NCI-H748 (cell line): Measurements from ENCODE around the gene LRRC75B.
"Not testable (repeated sequence)": the region's sequence is repeated elsewhere in the genome, so short reads cannot be mapped to it uniquely, and the experiment has no call there.

ENCODE experiments used
- DNase-seq: peaks from one replicate; lab custom pipeline; 2025; ENCODE audit not compliant: unreplicated experiment; lab: John Stamatoyannopoulos, UW

Gene LRRC75B, protein sequence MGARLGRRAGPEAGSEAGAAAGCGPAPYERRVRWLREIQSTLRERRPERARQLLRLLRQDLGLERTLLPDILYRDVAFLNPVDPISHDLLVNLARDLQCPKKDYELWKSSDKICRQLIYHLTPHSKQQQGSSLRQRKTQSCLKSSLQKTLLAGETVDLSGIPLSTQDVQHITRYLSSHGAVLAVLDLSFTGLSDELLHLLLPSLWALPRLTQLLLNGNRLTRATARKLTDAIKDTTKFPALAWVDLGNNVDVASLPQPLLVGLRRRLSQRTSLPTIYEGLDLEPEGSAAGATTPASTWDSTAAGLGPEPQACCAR

DNA sequence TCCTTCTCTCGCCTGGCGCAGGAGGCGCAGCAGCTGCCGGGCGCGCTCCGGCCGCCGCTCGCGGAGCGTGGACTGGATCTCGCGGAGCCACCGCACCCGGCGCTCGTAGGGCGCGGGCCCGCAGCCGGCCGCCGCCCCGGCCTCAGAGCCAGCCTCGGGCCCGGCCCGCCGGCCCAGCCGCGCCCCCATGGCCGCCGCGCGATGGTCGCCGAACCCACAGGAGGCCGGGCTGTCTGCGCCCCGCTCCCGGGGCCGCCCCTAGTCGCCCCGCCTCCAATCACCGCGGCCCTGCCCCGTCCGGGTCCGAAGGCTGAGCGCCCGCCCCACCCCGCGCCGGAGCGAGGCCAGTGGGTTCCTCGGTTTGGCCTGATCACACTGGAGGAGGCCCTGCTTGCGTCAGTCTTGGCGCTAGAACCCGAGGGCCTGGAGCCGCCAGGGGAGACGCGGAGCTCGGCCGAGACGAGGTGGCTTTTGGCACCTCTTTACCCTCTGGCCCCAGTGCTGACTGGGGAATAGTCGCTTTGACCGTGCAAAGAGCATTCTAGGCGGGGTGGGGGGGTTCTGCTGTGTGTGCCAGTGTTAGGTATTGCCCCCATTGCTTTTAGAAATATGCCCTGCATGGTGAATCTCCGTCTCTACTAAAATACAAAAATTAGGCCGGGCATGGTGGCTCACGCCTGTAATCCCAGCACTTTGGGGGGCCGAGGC, at the start of gene LRRC75B:
Gene LRRC75B, minus strand, starts transcription at position 223 of the 708 bp plus-strand sequence. Its CDS starts 34 bp downstream, at position 189.
- DNase-seq = peak; percentile 77

DNA sequence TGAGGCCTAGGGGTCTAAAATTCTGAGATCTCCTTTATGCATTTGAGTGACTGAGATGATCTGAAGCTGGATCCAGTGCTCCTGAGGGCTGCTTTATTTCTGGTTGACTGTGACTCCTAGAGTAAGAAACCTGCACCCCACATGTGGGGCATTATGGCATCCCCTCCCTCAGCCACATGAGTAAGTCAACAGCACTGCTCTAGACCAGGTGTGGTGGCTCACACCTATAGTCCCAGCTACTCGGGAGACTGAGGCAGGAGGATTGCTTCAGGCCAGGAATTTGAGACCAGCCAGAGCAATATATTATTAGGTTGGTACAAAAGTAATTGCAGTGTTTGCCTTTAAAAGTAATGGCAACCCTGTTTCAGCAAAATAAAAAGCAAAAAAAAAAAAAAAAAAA, 49.4 kb upstream of the LRRC75B start:
- DNase-seq = not testable (repeated sequence)

DNA sequence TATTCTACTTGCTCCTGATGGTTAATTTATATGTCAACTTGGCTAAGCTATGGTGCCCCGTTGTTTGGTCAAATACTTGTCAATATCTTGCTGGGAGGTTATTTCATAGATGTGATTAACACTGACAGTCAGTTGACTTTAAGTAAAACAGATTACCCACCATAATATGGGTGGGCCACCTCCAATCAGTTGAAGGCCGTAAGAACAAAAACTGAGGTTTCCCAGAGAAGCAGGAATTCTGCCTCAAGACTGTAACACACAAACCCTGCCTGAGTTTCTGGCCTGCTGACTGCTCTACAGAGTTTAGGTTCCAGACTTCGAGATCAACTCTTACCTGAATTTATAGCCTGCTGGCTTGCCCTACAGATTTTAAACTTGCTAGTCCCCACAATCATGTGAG, 43.6 kb upstream of the LRRC75B start:
- not testable (repeated sequence) for DNase-seq

DNA sequence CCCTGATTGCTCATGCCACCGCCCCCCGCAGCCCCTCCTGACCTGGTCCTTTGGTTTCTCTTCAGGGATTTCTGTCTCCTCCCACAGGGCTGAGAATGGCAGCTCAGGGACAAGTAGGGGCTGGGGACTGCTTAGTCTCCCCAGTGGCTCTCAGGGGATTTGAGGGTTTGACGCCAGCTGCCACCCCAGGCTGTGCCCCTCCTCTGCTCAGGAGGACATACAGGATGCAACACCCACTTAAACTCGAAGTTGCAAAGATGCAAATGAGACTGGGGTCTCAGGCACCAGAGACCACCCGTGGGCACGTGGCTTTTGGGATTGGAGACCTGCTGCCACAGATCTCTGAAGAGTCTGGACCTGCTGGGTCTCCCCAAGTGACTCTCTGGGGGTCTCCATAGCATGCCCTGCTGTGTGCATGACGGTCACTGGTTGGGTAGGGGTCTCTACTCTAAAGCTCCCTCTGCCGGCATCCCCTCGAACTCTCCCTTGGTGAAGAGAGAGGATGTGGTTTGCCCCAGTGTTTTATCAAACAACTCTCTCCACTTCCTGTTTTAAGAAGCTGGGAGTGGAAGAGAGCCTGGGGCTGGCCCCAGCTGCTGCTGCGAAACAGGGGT, 42.0 kb upstream of the LRRC75B start:
- not testable (repeated sequence) for DNase-seq

DNA sequence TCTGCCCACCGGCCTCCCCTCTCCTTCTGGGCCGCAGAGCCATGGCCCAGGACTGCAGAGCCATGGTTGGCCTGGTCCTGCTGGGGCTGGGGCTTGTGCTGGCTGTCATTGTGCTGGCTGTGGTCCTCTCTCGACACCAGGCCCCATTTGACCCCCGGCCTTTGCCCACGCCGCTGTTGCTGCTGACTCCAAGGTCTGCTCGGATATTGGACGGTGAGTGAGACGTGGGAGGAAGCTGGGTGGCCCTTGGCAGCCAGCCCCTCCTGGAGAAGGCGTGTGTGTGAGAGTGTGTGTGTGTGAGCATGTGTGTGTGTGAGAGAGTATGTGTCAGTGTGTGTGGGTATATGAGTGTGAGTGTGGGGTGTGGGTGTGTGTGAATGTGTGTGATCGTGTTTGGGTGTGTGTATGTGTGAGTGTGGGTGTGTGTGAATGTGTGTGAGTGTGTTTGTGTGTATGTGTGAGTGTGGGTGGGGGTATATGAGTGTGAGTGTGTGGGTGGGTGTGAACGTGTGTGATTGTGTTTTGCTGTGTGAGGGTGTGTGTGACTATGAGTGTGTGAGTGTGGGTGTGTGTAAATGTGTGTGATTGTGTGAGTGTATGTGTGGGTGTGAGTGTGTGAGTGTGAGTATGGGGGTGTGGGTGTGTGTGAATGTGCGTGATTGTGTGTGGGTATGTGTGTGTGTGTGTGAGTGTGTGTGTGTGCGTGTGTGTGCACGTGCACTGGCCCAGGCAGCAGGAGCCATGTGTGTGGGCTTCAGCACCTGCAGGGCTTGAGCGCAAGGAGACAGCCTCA, 40.6 kb upstream of the LRRC75B start:
- DNase-seq = not testable (repeated sequence)

DNA sequence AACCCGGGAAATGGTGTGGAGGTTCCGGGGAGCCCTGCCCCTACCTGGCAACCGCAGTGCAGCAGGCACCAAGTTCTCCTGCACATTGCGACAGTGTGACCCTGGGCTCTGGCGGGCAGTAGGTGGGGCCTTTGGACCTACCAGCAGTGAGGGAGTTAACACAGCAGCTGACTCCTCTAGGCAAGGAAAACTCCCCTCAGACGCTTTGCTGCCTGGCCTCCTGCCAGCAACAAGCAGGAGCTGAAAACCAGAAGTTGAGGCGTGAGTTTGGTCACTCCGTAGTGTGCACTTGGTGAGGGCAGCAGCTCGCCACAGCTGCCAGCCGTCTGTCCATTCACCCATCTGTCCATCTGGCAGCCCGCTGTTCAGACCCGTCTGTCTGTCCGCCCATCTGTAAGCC, 39.8 kb upstream of the LRRC75B start:
- not testable (repeated sequence) for DNase-seq

DNA sequence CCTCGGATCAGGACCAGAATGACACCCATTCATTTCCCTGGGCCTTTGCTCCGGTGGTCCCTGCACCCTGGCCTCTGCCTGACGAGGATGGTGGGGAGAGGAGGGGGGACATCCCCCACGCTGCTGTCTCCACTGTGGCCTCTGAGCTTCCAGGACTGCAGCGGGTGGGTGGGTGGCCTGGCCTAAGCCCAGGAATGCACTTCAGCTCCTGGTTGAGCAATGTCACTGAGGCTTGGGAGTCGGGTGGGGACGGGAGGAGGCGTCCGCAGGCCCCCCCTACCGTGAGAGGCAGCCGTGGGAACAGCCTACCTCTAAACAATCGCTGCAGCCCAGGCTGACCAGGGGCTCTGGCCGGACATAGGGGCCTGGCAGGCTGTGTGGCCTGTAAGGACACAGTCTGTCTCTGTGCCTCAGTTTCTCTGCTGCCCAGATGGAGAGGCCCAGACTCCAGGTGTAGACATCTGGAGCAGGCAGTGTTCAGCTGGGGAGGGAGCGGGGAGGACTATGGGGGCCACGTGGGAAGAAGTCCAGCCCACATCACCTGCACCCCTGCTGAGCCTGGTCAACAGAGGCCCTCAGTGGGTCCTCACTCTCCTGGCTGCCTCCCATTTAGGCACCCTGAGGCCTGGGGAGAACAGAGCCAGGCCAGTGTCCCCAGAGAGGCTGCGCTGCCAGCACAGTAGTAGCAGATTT, 38.7 kb upstream of the LRRC75B start:
- DNase-seq = not testable (repeated sequence)

DNA sequence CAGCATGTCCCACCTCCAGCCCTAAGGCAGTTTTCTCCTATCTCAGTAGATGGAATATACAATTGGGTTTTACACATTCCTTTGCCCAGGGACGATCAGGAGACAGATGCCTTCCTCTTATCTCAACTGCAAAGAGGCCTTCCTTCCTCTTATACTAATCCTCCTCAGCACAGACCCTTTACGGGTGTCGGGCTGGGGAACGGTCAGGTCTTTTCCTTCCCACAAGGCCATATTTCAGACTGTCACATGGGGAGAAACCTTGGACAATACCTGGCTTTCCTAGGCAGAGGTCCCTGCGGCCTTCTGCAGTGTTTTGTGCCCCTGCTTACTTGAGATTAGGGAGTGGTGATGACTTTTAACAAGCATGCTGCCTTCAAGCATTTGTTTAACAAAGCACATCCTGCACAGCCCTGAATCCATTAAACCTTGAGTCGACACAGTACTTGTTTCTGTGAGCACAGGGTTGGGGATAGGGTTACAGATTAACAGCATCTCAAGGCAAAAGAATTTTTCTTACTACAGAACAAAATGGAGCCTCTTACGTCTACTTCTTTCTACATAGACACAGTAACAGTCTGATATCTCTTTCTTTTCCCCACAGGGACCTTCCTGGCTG, 38.0 kb upstream of the LRRC75B start:
- not testable (repeated sequence) for DNase-seq

DNA sequence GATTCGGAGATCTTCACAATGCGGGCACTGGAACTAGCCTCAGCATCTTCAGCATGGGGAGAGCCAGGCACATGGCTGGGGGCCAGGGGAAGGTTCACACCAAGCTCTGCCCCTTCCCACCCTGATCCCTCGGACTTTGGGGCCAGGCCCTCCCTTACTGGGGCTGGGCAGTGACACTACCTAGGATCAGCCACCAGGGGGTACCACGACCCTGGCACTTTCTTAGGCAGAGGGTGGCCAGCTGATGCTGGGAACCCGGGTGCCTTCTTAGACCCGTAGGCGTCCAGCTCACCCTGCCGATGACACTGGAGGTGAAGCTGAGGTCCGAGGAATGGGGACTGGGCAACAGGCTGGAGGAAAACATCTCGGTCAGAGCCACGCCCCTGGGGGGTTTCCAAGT, 36.2 kb upstream of the LRRC75B start:
- peak; percentile 2 for DNase-seq

DNA sequence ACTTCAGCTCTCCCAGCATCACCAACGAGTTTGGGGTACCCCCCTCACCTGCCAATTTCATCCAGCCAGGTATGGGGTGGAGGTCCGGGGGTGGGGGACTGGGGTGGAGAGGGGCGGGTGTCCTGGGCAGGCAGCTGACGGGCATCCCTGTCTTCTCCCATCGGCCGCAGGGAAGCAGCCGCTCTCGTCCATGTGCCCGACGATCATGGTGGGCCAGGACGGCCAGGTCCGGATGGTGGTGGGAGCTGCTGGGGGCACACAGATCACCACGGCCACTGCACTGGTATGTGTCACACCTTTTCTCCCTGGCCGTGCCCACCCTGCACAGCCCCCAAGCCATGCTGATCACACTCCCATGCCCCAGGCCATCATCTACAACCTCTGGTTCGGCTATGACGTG, 35.0 kb upstream of the LRRC75B start:
- DNase-seq = not testable (repeated sequence)

DNA sequence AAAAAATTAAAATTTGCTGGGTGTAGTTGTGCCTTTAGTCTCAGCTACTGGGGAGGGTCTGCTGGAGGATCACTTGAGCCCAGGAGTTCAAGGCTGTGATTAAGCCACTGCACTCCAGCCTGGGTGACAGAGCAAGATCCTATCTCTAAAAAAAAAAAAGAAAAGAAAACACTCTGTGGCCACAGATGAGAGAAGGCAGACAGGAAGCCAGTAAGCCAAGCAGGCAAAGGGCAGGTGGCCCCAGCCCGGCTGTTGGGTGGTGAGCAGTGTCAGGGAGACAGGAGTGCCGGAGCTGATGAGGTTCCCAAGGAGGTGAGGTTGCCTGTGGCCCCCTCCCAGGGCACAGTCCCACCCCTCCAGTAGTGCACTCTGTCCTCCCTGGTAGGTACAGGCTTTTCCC, 29.7 kb upstream of the LRRC75B start:
- DNase-seq = not testable (repeated sequence)

DNA sequence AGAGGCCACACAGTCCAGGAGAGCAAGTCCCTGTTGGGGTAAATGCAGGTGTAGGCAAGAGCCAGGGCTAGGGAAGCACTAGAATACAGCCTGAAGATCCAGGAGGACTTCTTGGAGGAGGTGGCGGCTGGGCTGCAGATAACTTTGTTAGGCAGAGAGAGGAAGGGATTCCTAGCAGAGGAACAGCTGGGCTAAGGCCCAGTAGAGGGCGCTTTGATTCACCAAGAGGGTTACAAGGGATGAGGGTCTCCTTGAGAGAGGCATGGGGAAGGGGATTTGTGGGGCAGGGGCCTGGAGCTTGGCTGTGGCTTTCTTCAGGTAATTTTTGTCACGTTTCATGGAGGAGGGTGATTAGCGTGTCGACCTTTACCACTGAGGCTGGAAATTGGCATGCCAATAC, 28.4 kb upstream of the LRRC75B start:
- DNase-seq = not testable (repeated sequence)

DNA sequence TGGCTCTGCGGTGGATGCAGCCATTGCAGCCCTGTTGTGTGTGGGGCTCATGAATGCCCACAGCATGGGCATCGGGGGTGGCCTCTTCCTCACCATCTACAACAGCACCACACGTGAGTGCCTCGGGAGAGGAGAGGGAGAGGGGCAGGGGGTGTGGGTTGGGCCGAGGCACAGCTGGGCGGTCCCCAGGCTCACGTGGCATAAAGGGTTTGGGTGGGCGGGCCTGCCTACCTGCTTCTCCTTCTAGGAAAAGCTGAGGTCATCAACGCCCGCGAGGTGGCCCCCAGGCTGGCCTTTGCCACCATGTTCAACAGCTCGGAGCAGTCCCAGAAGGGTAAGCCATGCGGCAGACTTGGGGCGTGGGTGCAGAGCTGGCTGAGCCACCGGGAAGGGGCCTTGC, 21.9 kb upstream of the LRRC75B start:
- DNase-seq = not testable (repeated sequence)

DNA sequence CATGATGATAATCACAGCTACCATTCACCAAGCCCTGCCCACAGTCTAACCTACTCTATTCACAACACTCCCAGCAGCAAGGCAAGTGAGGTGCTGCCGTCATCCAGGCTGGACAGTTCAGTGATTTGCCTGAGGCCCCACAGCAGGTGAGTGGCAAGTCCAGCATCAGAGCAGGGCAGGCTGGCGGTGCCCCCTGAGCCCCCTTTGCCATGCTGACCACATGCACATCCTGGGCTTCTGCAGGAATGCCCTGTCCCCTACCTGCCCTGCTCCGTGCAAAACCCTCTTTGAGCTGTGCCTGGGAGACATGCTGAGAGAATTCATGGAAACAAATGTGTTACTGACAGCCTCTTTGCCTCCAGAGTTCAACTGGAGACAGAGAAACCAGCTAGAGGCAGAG, 17.0 kb upstream of the LRRC75B start:
- DNase-seq = not testable (repeated sequence)

DNA sequence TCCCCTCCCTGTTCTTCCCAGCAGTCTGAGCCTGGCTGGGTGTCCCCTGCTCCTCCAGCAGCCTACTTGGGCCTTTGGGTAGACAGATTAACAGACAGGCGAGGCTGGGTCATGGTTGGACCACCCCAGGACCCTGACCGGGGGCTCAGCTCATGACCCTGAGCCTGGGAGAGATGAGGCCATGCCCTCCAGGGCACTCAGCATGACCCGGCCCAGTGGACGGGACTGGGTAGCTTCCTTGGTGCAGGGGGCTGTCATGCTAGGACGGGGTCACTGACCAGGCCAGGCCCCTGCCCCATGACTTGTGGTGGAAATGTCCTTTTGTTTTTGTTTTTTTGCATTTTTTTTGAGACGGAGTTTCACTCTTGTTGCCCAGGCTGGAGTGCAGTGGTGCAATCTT, 15.5 kb upstream of the LRRC75B start:
- DNase-seq = not testable (repeated sequence)

DNA sequence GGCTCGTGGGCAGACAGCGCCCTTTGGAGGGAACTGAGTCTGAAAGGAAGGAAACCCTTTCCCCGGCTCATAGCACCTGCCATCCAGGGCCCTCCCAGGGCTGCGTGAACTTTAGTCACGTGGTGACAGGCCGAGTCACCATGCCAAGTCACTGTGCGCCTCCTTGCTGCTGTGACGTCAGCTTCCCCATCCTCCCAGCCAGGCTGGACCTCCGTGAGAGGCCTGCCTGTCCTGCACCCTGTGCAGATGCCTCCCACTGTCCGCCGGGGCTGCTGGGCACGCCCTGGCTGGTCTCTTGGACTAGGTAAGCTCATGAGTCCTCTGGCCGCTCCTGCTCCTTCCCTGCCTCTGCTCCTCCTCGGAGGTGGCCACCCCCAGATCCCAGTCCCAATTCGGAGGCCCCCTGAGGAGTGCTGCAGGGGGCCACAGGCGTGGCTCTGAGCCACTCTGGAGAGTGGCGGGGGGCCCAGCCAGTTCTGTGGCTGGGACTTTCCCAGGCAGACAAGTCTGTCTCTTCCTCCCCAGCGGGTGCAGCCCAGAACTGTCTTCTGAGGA, 14.6 kb upstream of the LRRC75B start:
- DNase-seq = not testable (repeated sequence)

DNA sequence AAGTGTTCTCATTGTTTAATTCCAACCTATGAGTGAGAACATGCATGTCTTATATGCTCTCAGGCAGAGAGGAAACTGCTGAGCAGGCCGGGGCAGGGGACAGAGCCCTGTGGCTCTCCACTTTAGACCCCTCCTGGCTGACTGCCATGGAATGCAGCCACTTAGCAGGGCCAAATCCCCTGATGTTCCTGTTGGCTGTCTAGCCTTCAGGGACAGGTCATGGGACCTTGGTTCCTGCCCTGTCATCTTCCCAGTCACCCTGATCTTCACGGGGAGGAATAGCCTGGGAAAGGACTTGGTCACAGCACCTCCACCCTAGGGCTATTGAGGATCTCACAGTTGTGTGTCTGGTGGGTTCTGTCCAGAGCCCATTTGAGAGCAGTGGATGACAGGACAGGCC, 13.5 kb upstream of the LRRC75B start:
- DNase-seq = not testable (repeated sequence)

DNA sequence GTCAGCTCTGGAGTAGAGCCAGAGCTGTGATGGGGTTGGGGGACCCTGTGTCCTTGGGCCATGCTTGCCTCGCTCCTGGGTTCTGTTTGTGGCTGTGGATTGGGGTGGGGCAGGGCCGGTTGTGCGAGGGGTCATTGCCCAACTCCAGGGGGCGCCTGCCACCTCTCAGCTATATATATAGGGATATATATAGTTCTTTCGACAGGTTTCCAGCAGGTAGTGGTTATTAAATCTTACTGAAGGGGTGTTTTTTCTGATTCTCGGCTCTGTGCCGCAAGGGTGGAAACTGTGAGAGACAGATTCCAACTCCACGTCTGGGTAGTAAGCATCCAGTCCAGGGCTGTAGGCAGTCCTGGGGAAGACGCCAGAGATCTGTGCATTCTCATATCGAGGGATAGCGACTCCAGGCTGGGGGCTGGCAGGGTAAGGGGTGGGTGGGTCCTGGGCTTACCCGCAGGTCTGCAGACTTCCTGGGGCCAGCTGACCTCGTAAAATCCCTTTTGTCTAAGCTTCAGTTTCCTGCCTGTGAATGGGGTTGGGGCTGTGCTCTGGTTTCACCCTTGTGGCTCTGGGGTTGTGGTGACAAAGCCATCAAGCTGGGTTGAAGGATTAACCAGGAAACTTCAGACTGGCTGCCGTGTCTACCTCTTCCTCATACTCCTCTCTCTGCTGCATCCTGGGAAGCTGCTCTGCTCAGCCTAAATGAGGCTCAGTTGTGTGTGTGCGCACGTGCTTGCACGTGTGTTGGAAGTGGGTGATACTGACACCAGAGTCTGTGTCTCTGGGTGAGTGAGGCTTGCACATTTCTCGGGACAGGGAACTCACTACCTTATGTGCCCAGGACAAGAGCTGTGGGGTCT, 11.1 kb upstream of the LRRC75B start:
- peak; percentile 6 for DNase-seq
